BJ (cell line): ENCODE data around the gene KMO. TPM values are rescaled to one million over a fixed set of nuclear protein-coding genes. Genes with fewer than 3 reads are reported as not detected.

Experiments
- CTCF ChIA-PET: fragments of 350-600 bp; formaldehyde crosslinking; extraction: SDS; loops from one replicate; lab custom pipeline; 2021; ENCODE audit warnings: antibody characterized with exemption, inconsistent platforms; lab: Yijun Ruan, JAX
- POLR2A ChIA-PET: fragments of 300-600 bp; sonication (Branson Sonifier 250); formaldehyde crosslinking; extraction: SDS; loops from one replicate; lab custom pipeline; 2021; ENCODE audit warnings: antibody characterized with exemption; lab: Charles Lee
- DNase-seq: peaks from one replicate; pipeline ENCODE4 v3.0.0-alpha.2; 2011; ENCODE audit warnings: low read depth
- H3K27me3 ChIP-seq: 2 replicates; pipeline ENCODE4 v1.6.0; 2011; ENCODE audit warnings: low read length; ENCODE audit not compliant: control insufficient read depth, insufficient read depth
- H3K36me3 ChIP-seq: 2 replicates; pipeline ENCODE4 v1.5.1; 2011; ENCODE audit warnings: low read length; ENCODE audit not compliant: control insufficient read depth, insufficient read depth
- H3K4me3 ChIP-seq: 2 replicates; pipeline ENCODE4 v1.5.1; 2011; ENCODE audit warnings: low read depth, mild to moderate bottlenecking, control low read depth, low read length
- CTCF ChIP-seq: IDR thresholded peaks from 2 replicates; pipeline ENCODE4 v1.5.1; 2011; ENCODE audit warnings: low read depth, mild to moderate bottlenecking, control low read depth, inconsistent platforms, low read length, moderate library complexity; ENCODE audit not compliant: insufficient read depth
- polyA minus RNA-seq: library from RNA; depleted of rRNA, polyadenylated mRNA; stranded (reverse); fragments of >200 nt; gene quantifications from 2 replicates; pipeline ENCODE4 v1.2.3, GENCODE V29; 2011; rRNA and poly(A)+ RNA removed
- polyA plus RNA-seq: library from polyadenylated mRNA; depleted of rRNA; stranded (reverse); fragments of >200 nt; gene quantifications from 2 replicates; pipeline ENCODE4 v1.2.3, GENCODE V29; 2011; rRNA removed

Gene KMO
- not detected in 2 replicates for polyA plus RNA-seq
- polyA minus RNA-seq = not detected in 2 replicates

- POLR2A ChIA-PET = no interaction called here
- Histone ChIP-seq H3K36me3 (no peaks in the 10 kb centered on the region), H3K27me3 (no peaks in the 10 kb centered on the region; the same call in 1 of the 2 replicates), H3K4me3 (peak within 1 kb of the TSS; percentile 42)
- no peak for DNase-seq
- CTCF ChIA-PET = interaction anchor here (0.8 to 1.2 kb wide), 2 partner anchors 9 to 95 kb away, joined by 3 to 4 read pairs; no protein-coding TSS in a partner anchor
- TF ChIP-seq CTCF = no peak
These were observed at the start of gene KMO for GRCh38 chr1:241532162-241532531. KMO (plus strand) TSS chr1:241532378; CDS start chr1:241532445, 67 bp downstream.

- CTCF ChIA-PET = no interaction called here
- H3K4me3 ChIP-seq = no peak overlapping the region
These were observed 49.4 kb upstream of the KMO start for GRCh38 chr1:241482761-241483250.

GRCh38 chr1:241485145-241485544, 47.0 kb upstream of the KMO start:
- Histone ChIP-seq H3K27me3 (no peaks in the 10 kb centered on the region), H3K4me3 (no peak overlapping the region), H3K36me3 (no peaks in the 10 kb centered on the region)
- no peak for TF ChIP-seq CTCF
- CTCF ChIA-PET = interaction anchor here (0.5 to 1.6 kb wide), 7 partner anchors 13 to 943 kb away, joined by 3 to 5 read pairs (median 3); no protein-coding TSS in a partner anchor
- POLR2A ChIA-PET = no interaction called here
- no peak for DNase-seq

More at GRCh38 chr1:241482761-241483250, 49.4 kb upstream of the KMO start:
- POLR2A ChIA-PET = interaction anchor here (0.6 kb wide), 1 partner anchor 29 kb away, joined by 4 read pairs; no protein-coding TSS in a partner anchor
- H3K36me3 ChIP-seq = no peaks in the 10 kb centered on the region
- H3K27me3 ChIP-seq = no peaks in the 10 kb centered on the region
- DNase-seq = peak; percentile 76
- TF ChIP-seq CTCF = no peak

GRCh38 chr1:241485554-241485992, 46.6 kb upstream of the KMO start:
- POLR2A ChIA-PET = no interaction called here
- Histone ChIP-seq H3K4me3 (no peak overlapping the region), H3K36me3 (no peaks in the 10 kb centered on the region), H3K27me3 (no peaks in the 10 kb centered on the region)
- CTCF ChIA-PET = interaction anchor here (0.5 to 1.6 kb wide), 9 partner anchors 13 to 942 kb away, joined by 3 to 5 read pairs (median 3); no protein-coding TSS in a partner anchor
- peak; percentile 51 for TF ChIP-seq CTCF
- DNase-seq = no peak

- no peak for DNase-seq
- Histone ChIP-seq H3K36me3 (no peaks in the 10 kb centered on the region), H3K4me3 (no peak overlapping the region), H3K27me3 (no peaks in the 10 kb centered on the region)
- ChIA-PET CTCF (no interaction called here), POLR2A (no interaction called here)
- no peak for TF ChIP-seq CTCF
These were observed 43.4 kb upstream of the KMO start for GRCh38 chr1:241488739-241489138.
